RWPE2 (cell line): Measurements from ENCODE around the gene IGFALS.
"Not testable (repeated sequence)": the region's sequence is repeated elsewhere in the genome, so short reads cannot be mapped to it uniquely, and the experiment has no call there.

Experiments
- ATAC-seq: fragments of 200-7000 bp; cut with Tn5 transposase; 3 replicates; pipeline ENCODE4 v1.9.1; 2021; ENCODE audit warnings: low read depth
- DNase-seq: peaks from one replicate; pipeline ENCODE4 v3.0.0-alpha.2; 2020; ENCODE audit warnings: low spot score
- H3K27ac ChIP-seq: fragments of 450-650 bp; 2 replicates; pipeline ENCODE4 v1.5.1; 2017; ENCODE audit warnings: mild to moderate bottlenecking; ENCODE audit not compliant: poor library complexity, severe bottlenecking
- H3K27me3 ChIP-seq: fragments of 250-450 bp; sonication (Bioruptor Pico); 2 replicates; pipeline ENCODE4 v1.5.1; 2021; ENCODE audit warnings: mild to moderate bottlenecking, moderate library complexity; ENCODE audit not compliant: insufficient read depth, poor library complexity, severe bottlenecking
- H3K36me3 ChIP-seq: fragments of 250-450 bp; sonication (Bioruptor Pico); 2 replicates; pipeline ENCODE4 v1.5.1; 2020; ENCODE audit warnings: low read depth, mild to moderate bottlenecking, moderate library complexity
- H3K4me1 ChIP-seq: fragments of 250-450 bp; sonication (Bioruptor Pico); 2 replicates; pipeline ENCODE4 v1.5.1; 2021; ENCODE audit warnings: mild to moderate bottlenecking, moderate library complexity; ENCODE audit not compliant: insufficient read depth, poor library complexity, severe bottlenecking
- H3K4me3 ChIP-seq: fragments of 250-450 bp; sonication (Bioruptor Pico); 2 replicates; pipeline ENCODE4 v1.5.1; 2021; ENCODE audit warnings: mild to moderate bottlenecking, moderate library complexity; ENCODE audit not compliant: severe bottlenecking
- H3K9me3 ChIP-seq: fragments of 250-450 bp; sonication (Bioruptor Pico); 2 replicates; pipeline ENCODE4 v1.5.1; 2021; ENCODE audit warnings: mild to moderate bottlenecking, moderate library complexity; ENCODE audit not compliant: severe bottlenecking
- TF ChIP-seq, protein P1 (sequence below): fragments of 450-650 bp; IDR thresholded peaks from one replicate; pipeline ENCODE4 v1.5.1; 2017; ENCODE audit warnings: mild to moderate bottlenecking, moderate library complexity; ENCODE audit not compliant: poor library complexity, severe bottlenecking

The IGFALS gene

DNA sequence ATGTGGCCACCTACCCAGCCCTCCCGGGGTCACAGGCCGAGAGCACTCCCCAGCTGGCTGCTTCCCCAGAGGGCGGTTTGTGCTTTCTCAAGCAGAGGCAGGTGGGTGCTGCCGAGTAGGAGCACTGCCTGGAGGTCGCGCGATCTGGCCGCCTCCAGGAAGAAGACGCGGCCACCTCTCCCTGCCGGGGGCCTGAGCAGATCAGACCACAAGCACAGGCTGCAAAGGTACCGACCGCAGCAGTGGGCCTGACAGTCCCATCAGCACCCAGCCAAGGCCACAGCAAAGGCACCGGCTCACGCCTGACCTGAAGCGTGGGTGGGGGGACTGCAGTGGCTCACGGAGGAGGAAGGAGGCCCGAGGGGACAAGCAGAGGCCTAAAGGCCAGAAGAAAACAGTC lies 15.2 kb upstream of the IGFALS start:
- no peak overlapping the region for H3K4me3 ChIP-seq

DNA sequence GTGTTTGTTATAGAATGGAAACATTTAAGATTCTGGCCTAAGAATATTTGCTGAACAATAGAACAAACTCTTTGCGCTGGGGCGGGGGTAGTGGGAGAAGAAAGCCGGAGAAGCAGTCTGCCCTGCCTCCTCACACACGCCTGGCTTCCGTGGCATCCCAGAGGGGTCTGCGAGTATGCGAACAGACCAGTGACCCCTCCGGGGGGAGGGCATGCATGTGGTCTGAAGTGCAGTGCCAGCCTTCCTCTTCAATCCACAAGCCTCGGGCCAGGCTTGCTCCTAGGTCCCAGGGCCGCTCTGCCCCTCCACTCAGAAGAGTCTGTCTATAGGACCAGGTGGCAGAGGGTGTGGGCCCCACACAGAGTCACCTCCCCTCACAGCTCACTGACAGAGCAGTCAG lies 14.1 kb upstream of the IGFALS start:
- H3K4me3 ChIP-seq = no peak overlapping the region
- ATAC-seq = no peak
- peaks cover 39% of the 10 kb centered on the region for H3K36me3 ChIP-seq
- no peaks in the 10 kb centered on the region for H3K27me3 ChIP-seq
- no peak overlapping the region for H3K27ac ChIP-seq
- H3K4me1 ChIP-seq = no peaks in the 10 kb centered on the region
- no peaks in the 10 kb centered on the region for H3K9me3 ChIP-seq
- no peak for DNase-seq
- TF ChIP-seq, protein P1, sequence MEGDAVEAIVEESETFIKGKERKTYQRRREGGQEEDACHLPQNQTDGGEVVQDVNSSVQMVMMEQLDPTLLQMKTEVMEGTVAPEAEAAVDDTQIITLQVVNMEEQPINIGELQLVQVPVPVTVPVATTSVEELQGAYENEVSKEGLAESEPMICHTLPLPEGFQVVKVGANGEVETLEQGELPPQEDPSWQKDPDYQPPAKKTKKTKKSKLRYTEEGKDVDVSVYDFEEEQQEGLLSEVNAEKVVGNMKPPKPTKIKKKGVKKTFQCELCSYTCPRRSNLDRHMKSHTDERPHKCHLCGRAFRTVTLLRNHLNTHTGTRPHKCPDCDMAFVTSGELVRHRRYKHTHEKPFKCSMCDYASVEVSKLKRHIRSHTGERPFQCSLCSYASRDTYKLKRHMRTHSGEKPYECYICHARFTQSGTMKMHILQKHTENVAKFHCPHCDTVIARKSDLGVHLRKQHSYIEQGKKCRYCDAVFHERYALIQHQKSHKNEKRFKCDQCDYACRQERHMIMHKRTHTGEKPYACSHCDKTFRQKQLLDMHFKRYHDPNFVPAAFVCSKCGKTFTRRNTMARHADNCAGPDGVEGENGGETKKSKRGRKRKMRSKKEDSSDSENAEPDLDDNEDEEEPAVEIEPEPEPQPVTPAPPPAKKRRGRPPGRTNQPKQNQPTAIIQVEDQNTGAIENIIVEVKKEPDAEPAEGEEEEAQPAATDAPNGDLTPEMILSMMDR = no peak

More for the DNA sequence above, 15.2 kb upstream of the IGFALS start:
- no peak for ATAC-seq
- TF ChIP-seq, protein P1 = no peak
- Histone ChIP-seq H3K27ac (no peak overlapping the region), H3K27me3 (no peaks in the 10 kb centered on the region), H3K36me3 (peaks cover 41% of the 10 kb centered on the region), H3K4me1 (no peaks in the 10 kb centered on the region), H3K9me3 (no peaks in the 10 kb centered on the region)
- no peak for DNase-seq

DNA sequence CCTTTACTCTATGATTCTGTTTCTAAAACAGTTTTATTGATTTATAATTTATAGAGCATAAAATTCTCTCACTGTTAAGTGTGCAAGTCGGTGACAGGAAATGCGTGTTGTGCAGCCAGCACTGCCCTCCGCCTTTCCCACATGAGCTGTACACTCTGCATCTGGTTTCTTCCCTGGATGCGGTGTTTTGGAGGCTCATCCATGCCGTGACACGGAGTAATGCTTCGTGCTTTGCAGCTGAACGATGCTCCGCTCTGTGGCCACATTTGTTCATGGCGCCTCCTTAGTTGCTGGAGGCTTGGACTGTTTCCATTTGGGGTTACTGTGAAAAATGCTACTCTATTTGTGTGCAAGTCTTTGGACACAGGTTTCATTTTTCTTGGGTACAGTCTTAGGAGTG lies 7.2 kb upstream of the IGFALS start:
- ATAC-seq = no peak
- H3K4me1 ChIP-seq = no peaks in the 10 kb centered on the region
- DNase-seq = no peak
- no peaks in the 10 kb centered on the region for H3K27me3 ChIP-seq
- no peak overlapping the region for H3K27ac ChIP-seq
- H3K9me3 ChIP-seq = peaks cover 8% of the 10 kb centered on the region
- H3K4me3 ChIP-seq = no peak overlapping the region
- TF ChIP-seq, protein P1 = no peak
- H3K36me3 ChIP-seq = no peaks in the 10 kb centered on the region

DNA sequence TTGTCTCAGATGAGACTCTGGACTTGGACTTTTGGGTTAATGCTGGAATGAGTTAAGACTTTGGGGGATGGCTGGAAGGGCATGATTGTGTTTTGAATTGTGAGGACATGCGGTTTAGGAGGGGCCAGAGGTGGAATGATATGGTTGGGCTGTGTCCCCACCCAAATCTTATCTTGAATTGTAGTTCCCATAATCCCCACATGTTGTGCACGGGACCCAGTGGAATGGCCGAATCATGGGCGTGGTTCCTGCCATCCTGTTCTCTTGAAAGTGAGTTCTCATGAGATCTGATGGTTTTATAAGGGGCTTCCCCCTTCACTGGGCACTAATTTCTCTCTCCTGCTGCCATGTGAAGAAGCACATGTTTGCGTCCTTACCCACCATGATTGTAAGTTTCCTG lies 5.8 kb upstream of the IGFALS start:
- not testable (repeated sequence) for H3K36me3 ChIP-seq, H3K4me3 ChIP-seq, DNase-seq, H3K27me3 ChIP-seq, ATAC-seq, H3K9me3 ChIP-seq, H3K4me1 ChIP-seq, H3K27ac ChIP-seq

DNA sequence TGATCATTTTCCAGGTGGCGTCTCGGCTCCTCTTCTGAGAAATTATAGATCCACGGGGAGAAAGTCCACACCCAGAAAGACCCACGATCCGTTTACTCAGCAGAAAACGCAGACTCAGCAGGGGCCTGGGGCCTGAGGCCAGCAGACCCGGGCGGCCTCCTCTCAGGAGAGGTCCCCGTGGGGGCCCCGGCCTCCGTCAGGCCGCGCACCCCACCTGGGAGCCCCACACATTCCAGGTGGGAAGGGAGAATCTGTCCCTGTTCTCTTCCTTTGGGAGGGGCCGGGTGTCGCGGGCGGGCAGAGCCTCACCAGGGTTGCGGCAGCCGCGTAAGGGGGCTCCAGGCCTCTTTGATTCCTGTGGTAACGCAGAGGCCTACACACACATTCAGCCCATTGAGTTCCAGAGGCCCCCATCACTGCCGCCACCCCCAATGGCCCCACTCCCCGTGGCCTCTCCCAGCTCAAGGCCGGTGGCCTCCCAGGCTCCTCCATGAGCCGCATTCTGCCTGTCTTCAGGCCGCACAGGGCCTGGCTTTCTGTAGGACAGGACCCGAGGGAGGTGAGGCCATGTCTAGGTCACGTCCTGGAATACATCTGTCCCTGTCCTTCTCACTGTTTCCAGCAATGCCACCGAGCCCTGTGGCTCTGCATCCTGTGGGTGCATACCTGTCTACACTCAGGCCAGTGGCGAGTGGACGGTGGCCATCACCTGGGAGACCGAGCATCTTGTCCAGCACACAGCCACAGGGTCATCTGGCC lies 1.6 kb upstream of the IGFALS start:
- ATAC-seq = no peak
- TF ChIP-seq, protein P1 = no peak
- no peak for DNase-seq
- peaks cover 8% of the 10 kb centered on the region for H3K9me3 ChIP-seq
- no peaks in the 10 kb centered on the region for H3K27me3 ChIP-seq
- H3K36me3 ChIP-seq = no peaks in the 10 kb centered on the region
- no peak overlapping the region for H3K27ac ChIP-seq
- H3K4me3 ChIP-seq = no peak overlapping the region
- H3K4me1 ChIP-seq = no peaks in the 10 kb centered on the region
